Brain microvascular endothelial cell (primary cell): ENCODE measurements around the gene MAP2K4.

ENCODE experiments used
- DNase-seq: peaks from one replicate; pipeline ENCODE4 v3.0.0-alpha.2; 2020
- H3K27ac ChIP-seq: fragments of 250-450 bp; sonication (Bioruptor Pico); 2 replicates; pipeline ENCODE4 v1.5.1; 2020; ENCODE audit warnings: mild to moderate bottlenecking, moderate library complexity
- H3K27me3 ChIP-seq: fragments of 250-450 bp; sonication (Bioruptor Pico); replicated peaks from 2 replicates; pipeline ENCODE4 v1.5.1; 2020; ENCODE audit warnings: mild to moderate bottlenecking
- H3K36me3 ChIP-seq: fragments of 250-450 bp; sonication (Bioruptor Pico); replicated peaks from 2 replicates; pipeline ENCODE4 v1.5.1; 2020; ENCODE audit warnings: mild to moderate bottlenecking
- H3K4me3 ChIP-seq: 2 replicates; pipeline ENCODE4 v1.5.1; 2011; ENCODE audit warnings: low read depth, mild to moderate bottlenecking, control low read depth, low read length, moderate library complexity
- CTCF ChIP-seq: IDR thresholded peaks from 2 replicates; pipeline ENCODE4 v1.5.1; 2011; ENCODE audit warnings: low read depth, mild to moderate bottlenecking, moderate library complexity, low read length, control low read depth, inconsistent platforms; ENCODE audit errors: missing control alignments
- in situ Hi-C: cut with HindIII; loops from 2 replicates; pipeline ENCODE4 v1.10.0; 2017; ENCODE audit warnings: low sequenced_read_pairs, low pct_ligation_motif_present

Gene MAP2K4

GRCh38 chr17:11986942-11987329, 33.7 kb upstream of the MAP2K4 start:
- H3K36me3 ChIP-seq, result peaks cover 11% of the 10 kb centered on the region
- peak; percentile 18 for DNase-seq
- H3K27ac ChIP-seq, result no peak overlapping the region
- TF ChIP-seq CTCF, result peak; percentile 34
- H3K4me3 ChIP-seq, result no peak overlapping the region
- in situ Hi-C loops, result loop anchor here (25.0 kb wide), 1 partner anchor 1250 kb away; the partner anchor contains the start of gene TMEM220
- no peaks in the 10 kb centered on the region for H3K27me3 ChIP-seq

GRCh38 chr17:11990363-11990983, 30.2 kb upstream of the MAP2K4 start:
- TF ChIP-seq CTCF, result no peak
- Histone ChIP-seq H3K4me3 (no peak overlapping the region), H3K27ac (no peak overlapping the region), H3K36me3 (peaks cover 8% of the 10 kb centered on the region), H3K27me3 (no peaks in the 10 kb centered on the region)
- in situ Hi-C loops, result loop anchor here (25.0 kb wide), 1 partner anchor 1253 kb away; the partner anchor contains the start of gene TMEM220
- no peak for DNase-seq

- in situ Hi-C loops, result loop anchor here (25.0 kb wide), 1 partner anchor 1254 kb away; the partner anchor contains the start of gene TMEM220
- Histone ChIP-seq H3K27me3 (no peaks in the 10 kb centered on the region), H3K4me3 (no peak overlapping the region), H3K27ac (no peak overlapping the region), H3K36me3 (peaks cover 8% of the 10 kb centered on the region)
- no peak for TF ChIP-seq CTCF
- no peak for DNase-seq
Observed at GRCh38 chr17:11991461-11991860, 29.2 kb upstream of the MAP2K4 start.

- H3K27me3 ChIP-seq, result no peaks in the 10 kb centered on the region
- in situ Hi-C loops, result loop anchor here (25.0 kb wide), 1 partner anchor 1259 kb away; the partner anchor contains the start of gene TMEM220
- peak; percentile 24 for TF ChIP-seq CTCF
- H3K27ac ChIP-seq, result peak overlapping the region; percentile 77
- peaks cover 4% of the 10 kb centered on the region for H3K36me3 ChIP-seq
- peak; percentile 14 for DNase-seq
- peak overlapping the region; percentile 89 for H3K4me3 ChIP-seq
Observed at GRCh38 chr17:11996722-11997146, 23.9 kb upstream of the MAP2K4 start.

GRCh38 chr17:11997147-11997971, 23.3 kb upstream of the MAP2K4 start, which contains the start of gene ZNF18:
Gene ZNF18, minus strand, starts transcription at chr17:11997475. Its CDS starts 4,646 bp downstream, at chr17:11992829.
- no peaks in the 10 kb centered on the region for H3K27me3 ChIP-seq
- no peak for TF ChIP-seq CTCF

More at GRCh38 chr17:11997147-11997971, 23.3 kb upstream of the MAP2K4 start, which contains the start of gene ZNF18:
- in situ Hi-C loops, result loop anchor here (25.0 kb wide), 1 partner anchor 1260 kb away; the partner anchor contains the start of gene TMEM220
- DNase-seq, result peak; percentile 92
- Histone ChIP-seq H3K27ac (peak within 1 kb of the TSS; percentile 77), H3K4me3 (peak within 1 kb of the TSS; percentile 89), H3K36me3 (peaks cover 2% of the 10 kb centered on the region)
